Fibroblast of lung (primary cell): ENCODE results near the gene THAP8. TPM values are rescaled to one million over a fixed set of nuclear protein-coding genes. Genes with fewer than 3 reads are reported as not detected.

Experiments used
- DNase-seq, 2 donors: peaks; one replicate each; pipeline versions ENCODE4 v3.0.0 to v3.0.0-alpha.2; 2010; ENCODE audit warnings: low read depth in 2 of 2
- H2AFZ ChIP-seq: 2 replicates; pipeline ENCODE4 v1.5.1; 2012; ENCODE audit warnings: low read length, control low read depth, inconsistent platforms
- H3K27ac ChIP-seq: 2 replicates; pipeline ENCODE4 v1.5.1; 2011; ENCODE audit warnings: low read length, control low read depth; ENCODE audit not compliant: insufficient read depth
- H3K27me3 ChIP-seq: 2 replicates; pipeline ENCODE4 v1.5.1; 2011; ENCODE audit warnings: mild to moderate bottlenecking, low read length; ENCODE audit not compliant: control insufficient read depth, insufficient read depth
- H3K36me3 ChIP-seq: 2 replicates; pipeline ENCODE4 v1.5.1; 2011; ENCODE audit warnings: low read length; ENCODE audit not compliant: control insufficient read depth, insufficient read depth
- H3K4me1 ChIP-seq: 2 replicates; pipeline ENCODE4 v1.5.1; 2011; ENCODE audit warnings: low read length; ENCODE audit not compliant: control insufficient read depth, insufficient read depth; ENCODE audit errors: extremely low read depth
- H3K4me2 ChIP-seq: 2 replicates; pipeline ENCODE4 v1.5.1; 2011; ENCODE audit warnings: low read length, control low read depth; ENCODE audit not compliant: insufficient read depth; ENCODE audit errors: extremely low read depth
- H3K4me3 ChIP-seq, 4 experiments: fragments of 200-600 bp in 1 of 4; sonication (generic) in 1 of 4; replicated peaks in 1 of 4; 2 replicates each; pipeline ENCODE4 v1.5.1; 2011 to 2016; ENCODE audit warnings: low read length in 4 of 4, low read depth in 3 of 4, mild to moderate bottlenecking in 3 of 4, control low read depth in 2 of 4, inconsistent platforms in 1 of 4, mixed read lengths in 1 of 4; ENCODE audit not compliant: insufficient read depth in 1 of 4; ENCODE audit errors: control extremely low read depth in 1 of 4
- H3K79me2 ChIP-seq: 2 replicates; pipeline ENCODE4 v1.5.1; 2012; ENCODE audit warnings: mild to moderate bottlenecking, low read length, inconsistent platforms; ENCODE audit not compliant: control insufficient read depth, insufficient read depth
- H3K9ac ChIP-seq: 2 replicates; pipeline ENCODE4 v1.5.1; 2011; ENCODE audit warnings: mild to moderate bottlenecking, low read length, control low read depth; ENCODE audit not compliant: insufficient read depth
- H3K9me3 ChIP-seq: 2 replicates; pipeline ENCODE4 v1.5.1; 2012; ENCODE audit warnings: low read depth, low read length; ENCODE audit not compliant: control insufficient read depth, insufficient read depth
- H4K20me1 ChIP-seq: 2 replicates; pipeline ENCODE4 v1.5.1; 2011; ENCODE audit warnings: low read length; ENCODE audit not compliant: control insufficient read depth, insufficient read depth; ENCODE audit errors: extremely low read depth
- CTCF ChIP-seq, 2 donors: IDR thresholded peaks in 1 of 2; conservative IDR thresholded peaks in 1 of 2; 1 replicate in 1 of 2; 2 replicates in 1 of 2; pipeline ENCODE4 v1.5.1; 2011 to 2012; ENCODE audit warnings: low read length in 2 of 2, control low read depth in 1 of 2, inconsistent platforms in 1 of 2, low read depth in 1 of 2, mild to moderate bottlenecking in 1 of 2
- EZH2 ChIP-seq: IDR thresholded peaks from 2 replicates; pipeline ENCODE4 v1.5.1; 2012; ENCODE audit warnings: low read length, control low read depth, mild to moderate bottlenecking; ENCODE audit errors: missing control alignments
- polyA plus RNA-seq, 2 donors: library from polyadenylated mRNA; depleted of rRNA in 1 of 2; stranded (reverse) in 1 of 2; unstranded in 1 of 2; fragments of >200 nt; gene quantifications; 2 replicates each; pipeline ENCODE4 v1.2.1, GENCODE V29; 2011 to 2012; ENCODE audit warnings: missing spikeins in 1 of 2
- total RNA-seq: library from RNA; depleted of rRNA; stranded (reverse); fragments of >200 nt; gene quantifications from 2 replicates; pipeline ENCODE4 v1.2.1, GENCODE V29; 2014

Gene THAP8
- total and polyA plus RNA-seq, 2 donors (not counting 1 experiment from before 2014, with no cell fraction given) = 4.6 to 5.1 TPM

- TF ChIP-seq CTCF (conservative IDR thresholded peaks at IDR 0.05 in 1 of 2, IDR thresholded peaks at IDR 0.05 in 1 of 2; ENCODE audit: low read depth in 1 of 2, low read length in 2 of 2) = no peak
- TF ChIP-seq EZH2 = no peak
- no peak overlapping the region for H2AFZ ChIP-seq
- no peaks in the 10 kb centered on the region for H3K9me3 ChIP-seq
- H3K36me3 ChIP-seq = peaks cover 20% of the 10 kb centered on the region
- no peak overlapping the region for H3K9ac ChIP-seq
- H3K27ac ChIP-seq = no peak overlapping the region
- H3K4me1 ChIP-seq = no peaks in the 10 kb centered on the region
- H3K27me3 ChIP-seq = no peaks in the 10 kb centered on the region
- no peak for DNase-seq
- H3K4me2 ChIP-seq = no peak overlapping the region
- no peaks in the 10 kb centered on the region for H4K20me1 ChIP-seq
- no peaks in the 10 kb centered on the region for H3K79me2 ChIP-seq
- H3K4me3 ChIP-seq = no peak overlapping the region
Measured at GRCh38 chr19:36100476-36100875, 46.4 kb upstream of the THAP8 start.

GRCh38 chr19:36099166-36099785 lies 45.2 kb upstream of the THAP8 start:
- Histone ChIP-seq H3K4me1 (no peaks in the 10 kb centered on the region), H3K27me3 (no peaks in the 10 kb centered on the region), H3K4me2 (no peak overlapping the region), H4K20me1 (no peaks in the 10 kb centered on the region), H3K9ac (no peak overlapping the region), H2AFZ (no peak overlapping the region), H3K79me2 (no peaks in the 10 kb centered on the region), H3K27ac (no peak overlapping the region), H3K36me3 (peaks cover 20% of the 10 kb centered on the region), H3K9me3 (no peaks in the 10 kb centered on the region), H3K4me3 (no peak overlapping the region)
- DNase-seq = no peak
- no peak for TF ChIP-seq EZH2
- TF ChIP-seq CTCF (conservative IDR thresholded peaks at IDR 0.05 in 1 of 2, IDR thresholded peaks at IDR 0.05 in 1 of 2; ENCODE audit: low read depth in 1 of 2, low read length in 2 of 2) = no peak

- Histone ChIP-seq H3K4me2 (no peak overlapping the region), H3K36me3 (peaks cover 12% of the 10 kb centered on the region), H3K27me3 (no peaks in the 10 kb centered on the region), H3K4me3 (no peak overlapping the region), H3K27ac (no peak overlapping the region), H3K9me3 (no peaks in the 10 kb centered on the region), H2AFZ (no peak overlapping the region), H3K4me1 (no peaks in the 10 kb centered on the region), H4K20me1 (no peaks in the 10 kb centered on the region), H3K79me2 (no peaks in the 10 kb centered on the region), H3K9ac (no peak overlapping the region)
- no peak for DNase-seq
- TF ChIP-seq EZH2 = no peak
- TF ChIP-seq CTCF (conservative IDR thresholded peaks at IDR 0.05 in 1 of 2, IDR thresholded peaks at IDR 0.05 in 1 of 2; ENCODE audit: low read depth in 1 of 2, low read length in 2 of 2) = no peak
Measured at GRCh38 chr19:36097036-36097435, 43.0 kb upstream of the THAP8 start.
